Activated CD4-positive, CD25-positive, alpha-beta regulatory T cell (primary cell): ENCODE data around the gene ST6GALNAC2.

ENCODE experiments used
- DNase-seq, 4 experiments: peaks; one replicate each; lab custom pipeline; 2025; lab: John Stamatoyannopoulos, UW

Gene ST6GALNAC2

GRCh38 chr17:76556765-76557367, 28.8 kb downstream of the ST6GALNAC2 start:
- no peak for DNase-seq

DNA sequence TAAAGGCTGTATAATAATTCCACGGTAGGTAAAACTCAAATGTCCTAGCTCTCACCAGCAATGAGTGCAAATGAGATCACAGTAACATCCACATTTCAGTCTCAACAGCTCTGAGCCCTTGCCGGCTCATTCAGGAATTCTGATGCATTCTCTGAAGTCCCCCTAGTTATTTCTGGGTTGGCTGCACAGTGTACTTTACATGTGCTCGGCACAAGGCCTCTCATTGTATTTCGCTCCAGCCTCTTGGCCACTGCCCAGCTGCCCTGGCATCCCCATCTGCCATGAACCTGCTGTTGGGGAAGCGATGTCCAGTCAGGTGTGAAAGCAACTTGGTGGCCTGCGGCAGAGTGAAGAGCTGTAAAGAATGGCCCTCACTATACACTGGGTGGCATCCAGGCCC, 31.5 kb downstream of the ST6GALNAC2 start:
- DNase-seq = no peak

GRCh38 chr17:76553178-76553908, 32.3 kb downstream of the ST6GALNAC2 start:
- DNase-seq = no peak

GRCh38 chr17:76551685-76552084, 34.0 kb downstream of the ST6GALNAC2 start:
- no peak for DNase-seq

DNA sequence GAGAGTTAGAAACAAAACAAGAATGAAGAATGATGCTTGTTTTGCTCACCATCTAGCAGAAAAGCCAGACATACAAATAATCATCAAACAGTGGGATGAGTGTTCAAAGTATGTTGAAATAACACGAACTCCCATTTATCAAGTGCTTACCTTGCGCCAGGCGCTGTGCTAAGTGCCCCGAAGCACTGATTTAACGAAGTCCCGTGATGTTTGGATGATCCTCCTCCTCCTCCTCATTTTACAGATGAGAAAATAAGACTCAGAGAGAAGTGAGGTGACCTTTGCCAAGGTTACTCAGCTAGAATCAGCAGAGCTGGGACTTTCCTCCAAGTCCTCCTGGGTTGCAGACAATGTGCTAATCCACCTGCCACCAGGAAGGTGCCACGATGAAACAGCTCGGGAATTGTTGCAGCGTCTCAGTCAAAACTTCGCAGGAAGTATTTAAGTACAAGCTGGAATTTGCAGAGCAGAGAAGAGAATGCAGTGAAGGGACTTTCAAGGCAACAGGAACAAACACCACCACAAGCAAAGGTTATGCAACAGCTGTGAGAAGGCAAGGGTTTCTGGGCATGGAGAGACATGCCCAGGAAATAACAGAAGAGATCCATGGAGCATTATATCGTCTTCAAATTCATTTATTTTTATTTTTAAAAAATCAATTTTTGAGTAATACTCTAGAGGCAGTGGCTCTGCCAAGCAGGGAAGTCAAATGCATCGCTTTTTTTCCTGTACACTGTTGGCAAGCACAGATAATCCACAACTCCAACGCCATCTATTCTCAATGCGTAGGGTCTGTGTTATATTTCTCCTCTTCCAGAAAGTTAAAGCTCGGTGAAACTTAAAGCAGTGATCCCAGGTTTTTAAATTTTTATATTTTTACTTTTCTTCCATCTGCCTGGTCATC, 34.7 kb downstream of the ST6GALNAC2 start:
- no peak for DNase-seq

- DNase-seq = no peak
Measured at GRCh38 chr17:76549539-76549938, 36.1 kb downstream of the ST6GALNAC2 start.

DNA sequence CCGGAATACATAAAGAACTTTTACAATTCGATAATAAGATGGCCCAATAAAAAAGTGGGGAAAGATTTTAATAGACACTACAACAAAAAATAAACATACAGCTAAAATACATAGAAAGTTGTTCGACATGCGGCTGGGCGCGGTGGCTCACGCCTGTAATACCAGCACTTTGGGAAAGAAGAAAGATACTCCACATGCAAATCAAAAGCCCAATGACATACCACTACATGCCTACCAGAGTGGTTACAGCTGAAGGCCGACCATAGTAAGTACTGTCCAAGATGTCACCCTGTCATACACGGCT, 36.5 kb downstream of the ST6GALNAC2 start:
- no peak for DNase-seq

GRCh38 chr17:76548378-76549214, 37.1 kb downstream of the ST6GALNAC2 start:
- DNase-seq = no peak

DNA sequence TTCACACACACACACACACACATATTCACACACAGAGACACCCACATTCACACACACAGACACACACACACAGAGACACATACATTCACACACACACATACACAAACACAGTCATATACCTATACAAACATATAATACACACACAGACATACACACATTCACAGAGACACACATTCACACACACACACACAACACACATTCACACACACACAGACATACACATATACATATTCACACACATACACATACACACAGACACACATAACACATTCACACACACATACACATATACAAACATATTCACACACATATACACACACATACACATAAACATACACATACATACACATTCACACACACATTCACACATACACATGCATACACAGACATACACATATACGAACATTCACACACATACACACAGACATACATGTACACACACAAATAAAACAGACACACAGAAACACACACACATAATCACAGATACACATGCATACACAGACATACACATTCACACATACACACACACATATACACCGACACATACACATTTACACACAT, 37.9 kb downstream of the ST6GALNAC2 start:
- no peak for DNase-seq

DNA sequence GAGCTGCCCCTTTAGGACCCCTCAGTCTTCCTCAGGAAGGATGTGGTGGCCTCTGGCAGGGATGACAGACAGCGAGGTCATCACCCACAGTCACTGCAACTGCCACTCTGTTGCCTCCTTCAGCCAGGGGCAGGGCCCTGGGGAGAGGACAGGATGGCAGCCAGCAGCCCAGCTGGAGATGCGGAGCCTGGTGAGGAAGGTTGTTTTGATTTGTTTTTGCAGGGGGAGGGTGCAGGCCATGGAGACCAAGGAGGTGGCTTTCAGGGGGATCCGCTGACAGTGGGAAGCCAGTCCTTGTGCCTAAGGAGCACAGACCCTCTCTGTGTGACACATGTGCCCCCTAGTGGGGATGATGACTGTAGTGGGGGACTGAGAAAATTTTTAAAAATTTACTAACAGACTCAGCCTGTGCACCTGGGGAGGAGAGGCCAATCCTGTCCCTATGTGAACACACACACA, 38.4 kb downstream of the ST6GALNAC2 start:
- peak in 1 of 4 experiments; percentile 21 for DNase-seq

GRCh38 chr17:76546556-76547182, 39.0 kb downstream of the ST6GALNAC2 start:
- DNase-seq = no peak

DNA sequence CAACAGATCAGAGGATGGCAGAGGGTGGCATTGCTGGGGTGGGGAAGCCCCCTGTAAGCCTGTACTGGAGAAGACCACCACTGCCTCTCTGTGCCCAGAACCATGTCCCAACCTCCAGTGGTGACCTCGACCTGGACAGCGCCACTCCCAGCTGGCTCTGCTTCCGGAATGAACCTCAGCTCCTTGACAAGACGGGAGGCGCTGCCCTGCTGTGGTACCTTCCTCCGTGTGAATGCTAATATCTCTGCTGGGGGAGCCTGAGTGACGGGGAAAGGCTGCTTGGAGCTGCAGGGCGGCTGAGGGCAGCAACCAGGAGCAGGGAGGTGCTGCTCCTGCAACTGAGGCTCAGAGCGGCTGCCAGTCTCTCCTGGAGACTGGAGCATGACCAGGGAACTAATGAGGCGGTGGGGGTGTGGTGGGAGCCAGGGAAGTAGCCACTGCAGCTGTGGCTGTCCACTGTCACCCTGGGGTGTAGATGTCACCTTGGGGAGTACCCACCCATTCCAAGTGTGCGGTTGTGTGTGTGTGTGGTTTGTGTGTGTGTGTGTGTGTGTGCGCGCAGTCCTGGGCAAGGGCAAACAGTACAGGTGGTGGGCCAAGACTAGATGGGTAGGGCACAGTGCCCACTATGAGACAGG, 39.6 kb downstream of the ST6GALNAC2 start:
- DNase-seq = no peak

GRCh38 chr17:76544546-76545365, 40.9 kb downstream of the ST6GALNAC2 start:
- no peak for DNase-seq

GRCh38 chr17:76543826-76544545, 41.7 kb downstream of the ST6GALNAC2 start:
- no peak for DNase-seq

DNA sequence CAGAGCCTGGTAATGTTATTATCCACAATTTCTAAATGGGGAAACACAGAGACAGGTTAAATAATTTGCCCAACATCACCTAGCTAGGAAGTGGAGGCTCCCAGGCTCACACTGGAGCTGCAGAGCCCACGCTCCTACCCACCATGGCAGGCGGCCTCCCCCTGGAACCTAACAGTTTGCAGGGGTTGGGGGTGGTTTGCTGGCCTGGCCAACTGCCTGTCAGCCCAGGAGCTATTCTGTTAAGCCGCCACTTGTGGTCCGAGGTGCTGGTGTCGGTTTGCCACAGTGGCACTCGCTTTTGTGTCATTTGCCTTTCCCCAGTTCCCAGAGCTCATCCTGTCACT, 42.2 kb downstream of the ST6GALNAC2 start:
- no peak for DNase-seq

DNA sequence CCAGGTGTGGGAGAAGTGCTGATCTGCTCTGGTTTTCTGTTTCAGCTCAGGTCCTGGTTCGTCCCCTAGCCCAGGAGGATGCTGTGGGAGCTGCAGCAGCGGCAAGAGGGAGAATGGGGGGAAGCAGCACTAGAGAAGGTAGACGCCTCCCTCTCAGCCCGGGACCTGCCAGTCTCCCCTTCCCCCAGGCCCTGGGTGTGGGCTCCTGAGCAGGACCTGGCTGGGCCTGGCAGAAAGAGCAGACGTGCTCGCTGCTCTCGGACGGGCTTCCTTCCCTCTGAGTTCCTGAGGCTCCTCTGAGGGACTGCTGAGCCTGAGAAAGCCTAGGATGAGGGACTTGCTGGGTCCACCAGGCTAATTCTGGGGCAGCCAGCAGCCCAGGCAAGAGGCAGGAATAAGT, 42.7 kb downstream of the ST6GALNAC2 start:
- no peak for DNase-seq

DNA sequence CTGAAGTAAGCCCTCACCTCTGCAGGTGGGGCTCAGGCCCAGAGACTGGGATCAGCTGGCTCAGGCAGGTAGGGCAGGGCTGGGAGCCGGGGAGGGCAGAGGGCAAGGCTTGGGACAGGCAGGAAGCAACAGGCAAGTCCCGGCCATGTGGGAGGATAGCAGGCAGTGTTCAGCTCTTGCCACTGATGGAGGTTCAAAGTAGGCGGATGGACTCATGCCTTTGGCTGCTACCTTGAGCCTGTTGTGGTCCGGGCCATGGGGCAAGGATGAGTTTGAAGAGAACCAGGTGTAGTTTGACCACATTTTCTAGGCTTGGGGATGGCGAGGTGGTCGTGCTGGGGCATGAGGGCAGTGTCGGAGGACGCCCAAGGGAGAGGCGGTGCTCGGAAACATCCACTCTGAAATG, 43.1 kb downstream of the ST6GALNAC2 start:
- DNase-seq = no peak

DNA sequence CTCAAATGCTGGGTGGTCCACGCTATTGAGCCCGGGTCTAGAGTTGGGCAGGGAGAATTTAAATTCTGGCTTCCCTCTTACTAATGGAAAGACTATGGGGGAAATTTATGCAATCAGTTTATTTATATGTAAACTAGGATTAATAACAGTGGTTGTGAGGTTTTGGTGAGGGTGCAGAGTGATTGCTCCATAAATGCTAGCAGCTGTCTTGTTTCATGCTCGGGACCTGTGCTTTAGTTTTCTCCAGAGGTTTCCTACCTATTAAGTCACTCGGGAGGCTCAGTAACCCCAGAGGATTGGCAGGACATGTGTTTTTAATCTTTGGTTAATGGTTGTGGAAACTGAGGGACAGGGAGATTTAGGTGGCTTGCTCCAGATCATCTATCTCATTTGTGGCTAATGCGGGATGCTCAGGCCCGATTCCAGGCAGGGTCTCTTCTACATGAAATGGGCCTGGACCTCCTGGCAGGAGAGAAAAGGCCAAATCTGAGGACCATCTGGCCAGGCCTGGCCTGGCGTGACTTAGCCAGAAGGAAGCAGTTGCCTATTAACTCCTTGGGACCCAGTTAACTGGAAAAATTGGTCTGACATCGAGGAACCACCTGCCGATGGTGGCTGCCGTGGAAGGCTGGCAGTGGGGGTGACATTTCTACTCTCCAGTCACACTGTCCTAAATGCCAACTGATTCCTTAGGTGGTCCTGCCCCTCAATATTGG, 43.8 kb downstream of the ST6GALNAC2 start:
- no peak for DNase-seq
